Activated T-cell treated with anti-CD3 and anti-CD28 coated beads, Interleukin-2, amount 50 U/mL, for 24 hours (primary cell): Measurements from ENCODE around the gene ACKR4.
"Not testable (repeated sequence)": the region's sequence is repeated elsewhere in the genome, so short reads cannot be mapped to it uniquely, and the experiment has no call there.

Experiments used
- DNase-seq: peaks from one replicate; pipeline ENCODE4 v3.0.0-alpha.2; 2020
- H3K27ac Mint-ChIP-seq: 2 replicates; pipeline ENCODE4 v1.8.0; 2020; ENCODE audit warnings: mild to moderate bottlenecking, mixed read lengths
- H3K27me3 Mint-ChIP-seq: 2 replicates; pipeline ENCODE4 v1.8.0; 2020; ENCODE audit warnings: mixed read lengths
- H3K36me3 Mint-ChIP-seq: 2 replicates; pipeline ENCODE4 v1.8.0; 2020; ENCODE audit warnings: low read depth, mixed read lengths
- H3K4me1 Mint-ChIP-seq: 2 replicates; pipeline ENCODE4 v1.8.0; 2020; ENCODE audit warnings: low read depth, mixed read lengths
- H3K4me3 Mint-ChIP-seq: 2 replicates; pipeline ENCODE4 v1.8.0; 2020; ENCODE audit warnings: mild to moderate bottlenecking, moderate library complexity, mixed read lengths
- H3K9me3 Mint-ChIP-seq: 2 replicates; pipeline ENCODE4 v1.8.0; 2020; ENCODE audit warnings: mixed read lengths

Gene ACKR4

GRCh38 chr3:132569580-132569979 is 27.5 kb upstream of the ACKR4 start:
- Mint-ChIP-seq H3K4me3 (no peak overlapping the region), H3K27ac (peak overlapping the region; percentile 88), H3K4me1 (peaks cover 23% of the 10 kb centered on the region), H3K27me3 (no peaks in the 10 kb centered on the region), H3K36me3 (peaks cover 63% of the 10 kb centered on the region), H3K9me3 (peaks cover 5% of the 10 kb centered on the region)
- DNase-seq, result no peak

- peak overlapping the region; percentile 88 for H3K27ac Mint-ChIP-seq
- no peak overlapping the region for H3K4me3 Mint-ChIP-seq
- H3K36me3 Mint-ChIP-seq, result peaks cover 63% of the 10 kb centered on the region
- H3K27me3 Mint-ChIP-seq, result no peaks in the 10 kb centered on the region
- DNase-seq, result no peak
- H3K9me3 Mint-ChIP-seq, result peaks cover 5% of the 10 kb centered on the region
- H3K4me1 Mint-ChIP-seq, result peaks cover 23% of the 10 kb centered on the region
Measured at GRCh38 chr3:132570016-132570415, 27.1 kb upstream of the ACKR4 start.

- no peak for DNase-seq
- Mint-ChIP-seq H3K36me3 (peaks cover 83% of the 10 kb centered on the region), H3K4me3 (no peak overlapping the region), H3K27ac (no peak overlapping the region), H3K4me1 (peaks cover 16% of the 10 kb centered on the region), H3K27me3 (no peaks in the 10 kb centered on the region), H3K9me3 (peaks cover 5% of the 10 kb centered on the region)
Measured at GRCh38 chr3:132573797-132574211, 23.3 kb upstream of the ACKR4 start.

- Mint-ChIP-seq H3K9me3 (peaks cover 6% of the 10 kb centered on the region), H3K27me3 (no peaks in the 10 kb centered on the region), H3K4me1 (no peaks in the 10 kb centered on the region), H3K36me3 (peaks cover 50% of the 10 kb centered on the region), H3K27ac (no peak overlapping the region), H3K4me3 (no peak overlapping the region)
- DNase-seq, result no peak
Measured at GRCh38 chr3:132587401-132587800, 9.7 kb upstream of the ACKR4 start.

- no peak for DNase-seq
- H3K27ac Mint-ChIP-seq, result no peak overlapping the region
- H3K4me1 Mint-ChIP-seq, result no peaks in the 10 kb centered on the region
- peaks cover 4% of the 10 kb centered on the region for H3K9me3 Mint-ChIP-seq
- peaks cover 61% of the 10 kb centered on the region for H3K36me3 Mint-ChIP-seq
- H3K4me3 Mint-ChIP-seq, result no peak overlapping the region
- H3K27me3 Mint-ChIP-seq, result no peaks in the 10 kb centered on the region
Measured at GRCh38 chr3:132592216-132592615, 4.9 kb upstream of the ACKR4 start.

GRCh38 chr3:132593241-132593946 is 3.7 kb upstream of the ACKR4 start:
- DNase-seq, result no peak
- Mint-ChIP-seq H3K4me3 (no peak overlapping the region), H3K4me1 (no peaks in the 10 kb centered on the region), H3K27me3 (no peaks in the 10 kb centered on the region), H3K36me3 (peaks cover 63% of the 10 kb centered on the region), H3K27ac (no peak overlapping the region), H3K9me3 (peaks cover 4% of the 10 kb centered on the region)

GRCh38 chr3:132593947-132594323 is 3.1 kb upstream of the ACKR4 start:
- H3K9me3 Mint-ChIP-seq, result peaks cover 4% of the 10 kb centered on the region
- no peak overlapping the region for H3K4me3 Mint-ChIP-seq
- no peaks in the 10 kb centered on the region for H3K4me1 Mint-ChIP-seq
- H3K27ac Mint-ChIP-seq, result no peak overlapping the region
- peaks cover 66% of the 10 kb centered on the region for H3K36me3 Mint-ChIP-seq
- DNase-seq, result no peak
- H3K27me3 Mint-ChIP-seq, result no peaks in the 10 kb centered on the region

- no peak overlapping the region for H3K4me3 Mint-ChIP-seq
- no peaks in the 10 kb centered on the region for H3K4me1 Mint-ChIP-seq
- no peak for DNase-seq
- no peaks in the 10 kb centered on the region for H3K27me3 Mint-ChIP-seq
- no peak overlapping the region for H3K27ac Mint-ChIP-seq
- H3K36me3 Mint-ChIP-seq, result peaks cover 62% of the 10 kb centered on the region
- no peaks in the 10 kb centered on the region for H3K9me3 Mint-ChIP-seq
Measured at GRCh38 chr3:132594498-132594897, 2.6 kb upstream of the ACKR4 start.

GRCh38 chr3:132595014-132595413 is 2.1 kb upstream of the ACKR4 start:
- no peaks in the 10 kb centered on the region for H3K27me3 Mint-ChIP-seq
- no peak overlapping the region for H3K4me3 Mint-ChIP-seq
- no peak for DNase-seq
- H3K9me3 Mint-ChIP-seq, result no peaks in the 10 kb centered on the region
- no peak overlapping the region for H3K27ac Mint-ChIP-seq
- H3K36me3 Mint-ChIP-seq, result peaks cover 60% of the 10 kb centered on the region
- H3K4me1 Mint-ChIP-seq, result no peaks in the 10 kb centered on the region

- peaks cover 48% of the 10 kb centered on the region for H3K36me3 Mint-ChIP-seq
- no peak for DNase-seq
- H3K4me3 Mint-ChIP-seq, result no peak overlapping the region
- H3K27me3 Mint-ChIP-seq, result no peaks in the 10 kb centered on the region
- no peaks in the 10 kb centered on the region for H3K4me1 Mint-ChIP-seq
- H3K9me3 Mint-ChIP-seq, result no peaks in the 10 kb centered on the region
- H3K27ac Mint-ChIP-seq, result no peak overlapping the region
Measured at GRCh38 chr3:132596326-132596725, 744 bp upstream of the ACKR4 start.

GRCh38 chr3:132597660-132598059 is 590 bp downstream of the ACKR4 start:
- Mint-ChIP-seq H3K9me3 (no peaks in the 10 kb centered on the region), H3K4me3 (no peak overlapping the region), H3K27me3 (no peaks in the 10 kb centered on the region), H3K36me3 (peaks cover 42% of the 10 kb centered on the region), H3K27ac (no peak overlapping the region), H3K4me1 (no peaks in the 10 kb centered on the region)
- no peak for DNase-seq

- Mint-ChIP-seq H3K4me3 (no peak overlapping the region), H3K27me3 (no peaks in the 10 kb centered on the region), H3K27ac (no peak overlapping the region), H3K9me3 (no peaks in the 10 kb centered on the region), H3K4me1 (no peaks in the 10 kb centered on the region), H3K36me3 (peaks cover 47% of the 10 kb centered on the region)
- DNase-seq, result no peak
Measured at GRCh38 chr3:132598181-132598580, 1.1 kb downstream of the ACKR4 start.

GRCh38 chr3:132600614-132601013 is 3.5 kb downstream of the ACKR4 start:
- H3K36me3 Mint-ChIP-seq, result peaks cover 56% of the 10 kb centered on the region
- H3K27ac Mint-ChIP-seq, H3K4me1 Mint-ChIP-seq, H3K9me3 Mint-ChIP-seq, H3K27me3 Mint-ChIP-seq, DNase-seq, H3K4me3 Mint-ChIP-seq: not testable (repeated sequence)

GRCh38 chr3:132605374-132605792 is 8.3 kb downstream of the ACKR4 start:
- Mint-ChIP-seq H3K9me3 (peaks cover 3% of the 10 kb centered on the region), H3K36me3 (peaks cover 73% of the 10 kb centered on the region), H3K27ac (no peak overlapping the region), H3K27me3 (no peaks in the 10 kb centered on the region), H3K4me3 (no peak overlapping the region), H3K4me1 (no peaks in the 10 kb centered on the region)
- DNase-seq, result no peak

- no peak for DNase-seq
- H3K4me3 Mint-ChIP-seq, result no peak overlapping the region
- H3K4me1 Mint-ChIP-seq, result no peaks in the 10 kb centered on the region
- H3K27ac Mint-ChIP-seq, result no peak overlapping the region
- H3K36me3 Mint-ChIP-seq, result peaks cover 80% of the 10 kb centered on the region
- no peaks in the 10 kb centered on the region for H3K27me3 Mint-ChIP-seq
- peaks cover 3% of the 10 kb centered on the region for H3K9me3 Mint-ChIP-seq
Measured at GRCh38 chr3:132606085-132606484, 9.0 kb downstream of the ACKR4 start.

GRCh38 chr3:132606620-132607019 is 9.6 kb downstream of the ACKR4 start:
- not testable (repeated sequence) for H3K27me3 Mint-ChIP-seq, H3K4me3 Mint-ChIP-seq, H3K27ac Mint-ChIP-seq, DNase-seq, H3K4me1 Mint-ChIP-seq, H3K9me3 Mint-ChIP-seq
- H3K36me3 Mint-ChIP-seq, result peaks cover 83% of the 10 kb centered on the region
